ENCODE data around the gene IL7R.

IL7R gene

DNA sequence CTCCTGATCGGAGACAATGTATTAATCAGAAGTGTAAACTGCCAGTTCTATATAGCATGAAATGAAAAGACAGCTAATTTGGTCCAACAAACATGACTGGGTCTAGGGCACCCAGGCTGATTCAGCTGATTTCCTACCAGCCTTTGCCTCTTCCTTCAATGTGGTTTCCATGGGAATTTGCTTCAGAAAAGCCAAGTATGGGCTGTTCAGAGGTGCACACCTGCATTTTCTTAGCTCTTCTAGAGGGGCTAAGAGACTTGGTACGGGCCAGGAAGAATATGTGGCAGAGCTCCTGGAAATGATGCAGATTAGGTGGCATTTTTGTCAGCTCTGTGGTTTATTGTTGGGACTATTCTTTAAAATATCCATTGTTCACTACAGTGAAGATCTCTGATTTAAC lies 22.4 kb downstream of the IL7R start:
- CTCF ChIA-PET: interaction anchor here (0.9 kb wide), 1 partner anchor 47 kb away, joined by 7 read pairs; no protein-coding TSS in a partner anchor
- no peak for TF ChIP-seq ZNF600 (tag by site-specific recombination; IDR thresholded peaks at IDR 0.05)
- TF ChIP-seq, protein P1, sequence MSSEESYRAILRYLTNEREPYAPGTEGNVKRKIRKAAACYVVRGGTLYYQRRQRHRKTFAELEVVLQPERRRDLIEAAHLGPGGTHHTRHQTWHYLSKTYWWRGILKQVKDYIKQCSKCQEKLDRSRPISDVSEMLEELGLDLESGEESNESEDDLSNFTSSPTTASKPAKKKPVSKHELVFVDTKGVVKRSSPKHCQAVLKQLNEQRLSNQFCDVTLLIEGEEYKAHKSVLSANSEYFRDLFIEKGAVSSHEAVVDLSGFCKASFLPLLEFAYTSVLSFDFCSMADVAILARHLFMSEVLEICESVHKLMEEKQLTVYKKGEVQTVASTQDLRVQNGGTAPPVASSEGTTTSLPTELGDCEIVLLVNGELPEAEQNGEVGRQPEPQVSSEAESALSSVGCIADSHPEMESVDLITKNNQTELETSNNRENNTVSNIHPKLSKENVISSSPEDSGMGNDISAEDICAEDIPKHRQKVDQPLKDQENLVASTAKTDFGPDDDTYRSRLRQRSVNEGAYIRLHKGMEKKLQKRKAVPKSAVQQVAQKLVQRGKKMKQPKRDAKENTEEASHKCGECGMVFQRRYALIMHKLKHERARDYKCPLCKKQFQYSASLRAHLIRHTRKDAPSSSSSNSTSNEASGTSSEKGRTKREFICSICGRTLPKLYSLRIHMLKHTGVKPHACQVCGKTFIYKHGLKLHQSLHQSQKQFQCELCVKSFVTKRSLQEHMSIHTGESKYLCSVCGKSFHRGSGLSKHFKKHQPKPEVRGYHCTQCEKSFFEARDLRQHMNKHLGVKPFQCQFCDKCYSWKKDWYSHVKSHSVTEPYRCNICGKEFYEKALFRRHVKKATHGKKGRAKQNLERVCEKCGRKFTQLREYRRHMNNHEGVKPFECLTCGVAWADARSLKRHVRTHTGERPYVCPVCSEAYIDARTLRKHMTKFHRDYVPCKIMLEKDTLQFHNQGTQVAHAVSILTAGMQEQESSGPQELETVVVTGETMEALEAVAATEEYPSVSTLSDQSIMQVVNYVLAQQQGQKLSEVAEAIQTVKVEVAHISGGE (tag by site-specific recombination; conservative IDR thresholded peaks at IDR 0.05; ENCODE audit: low read depth): no peak
- no peak for TF ChIP-seq ZNF777 (tag by site-specific recombination; IDR thresholded peaks at IDR 0.05; ENCODE audit: borderline replicate concordance)
- TF ChIP-seq ZNF707 (tag by site-specific recombination; IDR thresholded peaks at IDR 0.05): no peak
- Histone ChIP-seq H3K4me1 (ENCODE audit: control insufficient read depth, insufficient read depth, low read length) (no peaks in the 10 kb centered on the region), H3K27ac (ENCODE audit: extremely low read depth, low read depth, low read length) (no peak overlapping the region), H3K9me3 (ENCODE audit: control insufficient read depth, insufficient read depth, low read depth, low read length) (no peaks in the 10 kb centered on the region), H3K36me3 (ENCODE audit: control insufficient read depth in 2 of 2, insufficient read depth in 1 of 2, low read length in 2 of 2) (no peaks in the 10 kb centered on the region), H3K4me3 (ENCODE audit: low read depth, low read length) (no peak overlapping the region)
- POLR2A ChIA-PET: no interaction called here

DNA sequence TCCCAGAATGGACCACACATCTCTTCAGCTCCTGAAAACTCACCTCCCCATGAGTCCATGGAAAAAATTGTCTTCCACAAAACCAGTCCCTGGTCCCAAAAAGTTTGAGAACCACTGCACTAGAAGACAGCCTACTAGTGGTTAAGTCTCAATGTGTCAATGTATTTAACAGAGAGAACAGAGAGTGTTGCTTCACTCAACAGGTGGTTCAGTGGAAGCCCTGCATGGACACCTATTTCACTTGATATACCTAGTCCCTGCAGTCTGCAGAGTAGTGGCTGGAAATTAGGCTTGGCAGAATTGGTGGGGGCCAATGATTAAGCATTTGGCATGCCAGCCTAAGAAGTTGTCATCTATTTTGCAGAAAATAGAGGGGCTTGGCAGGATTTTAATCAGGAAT lies 23.0 kb downstream of the IL7R start:
- CTCF ChIA-PET: interaction anchor here (0.6 to 0.7 kb wide), 2 partner anchors 98 to 649 kb away, joined by 3 read pairs; partner anchors contain the start of gene PRLR
- TF ChIP-seq SCRT1 (tag by site-specific recombination; IDR thresholded peaks at IDR 0.05; ENCODE audit: borderline replicate concordance) (peak; percentile 71), KLF1 (tag by site-specific recombination; IDR thresholded peaks at IDR 0.05) (no peak), ZNF48 (tag by site-specific recombination; IDR thresholded peaks at IDR 0.05) (no peak), SCRT2 (tag by site-specific recombination; IDR thresholded peaks at IDR 0.05) (peak; percentile 90)
- H3K4me3 ChIP-seq (ENCODE audit: low read depth, low read length): no peak overlapping the region

DNA sequence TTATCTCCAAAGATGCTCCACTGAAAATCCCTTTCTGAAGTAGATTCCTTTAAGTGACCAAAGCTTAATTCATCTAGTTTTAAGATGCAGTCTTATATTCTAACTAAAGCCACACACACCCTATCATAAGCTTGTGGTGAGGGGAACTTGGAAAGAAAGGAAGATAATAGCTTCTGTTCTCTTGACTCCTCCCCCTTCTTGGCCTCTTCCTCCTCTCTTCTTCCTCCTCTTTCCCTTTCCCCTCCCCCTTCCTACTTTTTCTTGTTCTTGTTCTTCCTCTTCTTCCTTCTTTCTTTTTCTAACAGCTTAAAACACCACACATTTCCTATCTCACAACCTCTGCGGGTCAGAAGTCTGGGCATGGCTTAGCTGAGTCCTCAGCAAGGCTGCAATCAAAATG lies 23.5 kb downstream of the IL7R start:
- no peaks in the 10 kb centered on the region for H3K4me1 ChIP-seq (ENCODE audit: control insufficient read depth, insufficient read depth, low read length)
- H3K9me3 ChIP-seq (ENCODE audit: control insufficient read depth, insufficient read depth, low read depth, low read length): no peaks in the 10 kb centered on the region
- ChIA-PET CTCF (interaction anchor here (0.6 to 0.7 kb wide), 2 partner anchors 99 to 650 kb away, joined by 3 read pairs; partner anchors contain the start of gene PRLR), POLR2A (no interaction called here)
- H3K27ac ChIP-seq (ENCODE audit: extremely low read depth, low read depth, low read length): no peak overlapping the region
- no peaks in the 10 kb centered on the region for H3K36me3 ChIP-seq (ENCODE audit: control insufficient read depth in 2 of 2, insufficient read depth in 1 of 2, low read length in 2 of 2)
- no peak overlapping the region for H3K4me3 ChIP-seq (ENCODE audit: low read depth, low read length)
- TF ChIP-seq, protein P2, sequence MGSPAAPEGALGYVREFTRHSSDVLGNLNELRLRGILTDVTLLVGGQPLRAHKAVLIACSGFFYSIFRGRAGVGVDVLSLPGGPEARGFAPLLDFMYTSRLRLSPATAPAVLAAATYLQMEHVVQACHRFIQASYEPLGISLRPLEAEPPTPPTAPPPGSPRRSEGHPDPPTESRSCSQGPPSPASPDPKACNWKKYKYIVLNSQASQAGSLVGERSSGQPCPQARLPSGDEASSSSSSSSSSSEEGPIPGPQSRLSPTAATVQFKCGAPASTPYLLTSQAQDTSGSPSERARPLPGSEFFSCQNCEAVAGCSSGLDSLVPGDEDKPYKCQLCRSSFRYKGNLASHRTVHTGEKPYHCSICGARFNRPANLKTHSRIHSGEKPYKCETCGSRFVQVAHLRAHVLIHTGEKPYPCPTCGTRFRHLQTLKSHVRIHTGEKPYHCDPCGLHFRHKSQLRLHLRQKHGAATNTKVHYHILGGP (tag by site-specific recombination; IDR thresholded peaks at IDR 0.05): no peak
- no peak for TF ChIP-seq ZNF571 (tag by site-specific recombination; IDR thresholded peaks at IDR 0.05)
- TF ChIP-seq, protein P3, sequence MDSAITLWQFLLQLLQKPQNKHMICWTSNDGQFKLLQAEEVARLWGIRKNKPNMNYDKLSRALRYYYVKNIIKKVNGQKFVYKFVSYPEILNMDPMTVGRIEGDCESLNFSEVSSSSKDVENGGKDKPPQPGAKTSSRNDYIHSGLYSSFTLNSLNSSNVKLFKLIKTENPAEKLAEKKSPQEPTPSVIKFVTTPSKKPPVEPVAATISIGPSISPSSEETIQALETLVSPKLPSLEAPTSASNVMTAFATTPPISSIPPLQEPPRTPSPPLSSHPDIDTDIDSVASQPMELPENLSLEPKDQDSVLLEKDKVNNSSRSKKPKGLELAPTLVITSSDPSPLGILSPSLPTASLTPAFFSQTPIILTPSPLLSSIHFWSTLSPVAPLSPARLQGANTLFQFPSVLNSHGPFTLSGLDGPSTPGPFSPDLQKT (IDR thresholded peaks at IDR 0.05; ENCODE audit: borderline replicate concordance, low read depth, low read length): no peak
- no peak for TF ChIP-seq ZNF560 (tag by site-specific recombination; IDR thresholded peaks at IDR 0.05; ENCODE audit: borderline replicate concordance)
- TF ChIP-seq, protein P4, sequence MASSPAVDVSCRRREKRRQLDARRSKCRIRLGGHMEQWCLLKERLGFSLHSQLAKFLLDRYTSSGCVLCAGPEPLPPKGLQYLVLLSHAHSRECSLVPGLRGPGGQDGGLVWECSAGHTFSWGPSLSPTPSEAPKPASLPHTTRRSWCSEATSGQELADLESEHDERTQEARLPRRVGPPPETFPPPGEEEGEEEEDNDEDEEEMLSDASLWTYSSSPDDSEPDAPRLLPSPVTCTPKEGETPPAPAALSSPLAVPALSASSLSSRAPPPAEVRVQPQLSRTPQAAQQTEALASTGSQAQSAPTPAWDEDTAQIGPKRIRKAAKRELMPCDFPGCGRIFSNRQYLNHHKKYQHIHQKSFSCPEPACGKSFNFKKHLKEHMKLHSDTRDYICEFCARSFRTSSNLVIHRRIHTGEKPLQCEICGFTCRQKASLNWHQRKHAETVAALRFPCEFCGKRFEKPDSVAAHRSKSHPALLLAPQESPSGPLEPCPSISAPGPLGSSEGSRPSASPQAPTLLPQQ (tag by site-specific recombination; IDR thresholded peaks at IDR 0.05): no peak
- no peak for TF ChIP-seq ZNF558 (tag by site-specific recombination; IDR thresholded peaks at IDR 0.05)
- TF ChIP-seq GLIS2 (tag by site-specific recombination; IDR thresholded peaks at IDR 0.05): no peak
- TF ChIP-seq, protein P5, sequence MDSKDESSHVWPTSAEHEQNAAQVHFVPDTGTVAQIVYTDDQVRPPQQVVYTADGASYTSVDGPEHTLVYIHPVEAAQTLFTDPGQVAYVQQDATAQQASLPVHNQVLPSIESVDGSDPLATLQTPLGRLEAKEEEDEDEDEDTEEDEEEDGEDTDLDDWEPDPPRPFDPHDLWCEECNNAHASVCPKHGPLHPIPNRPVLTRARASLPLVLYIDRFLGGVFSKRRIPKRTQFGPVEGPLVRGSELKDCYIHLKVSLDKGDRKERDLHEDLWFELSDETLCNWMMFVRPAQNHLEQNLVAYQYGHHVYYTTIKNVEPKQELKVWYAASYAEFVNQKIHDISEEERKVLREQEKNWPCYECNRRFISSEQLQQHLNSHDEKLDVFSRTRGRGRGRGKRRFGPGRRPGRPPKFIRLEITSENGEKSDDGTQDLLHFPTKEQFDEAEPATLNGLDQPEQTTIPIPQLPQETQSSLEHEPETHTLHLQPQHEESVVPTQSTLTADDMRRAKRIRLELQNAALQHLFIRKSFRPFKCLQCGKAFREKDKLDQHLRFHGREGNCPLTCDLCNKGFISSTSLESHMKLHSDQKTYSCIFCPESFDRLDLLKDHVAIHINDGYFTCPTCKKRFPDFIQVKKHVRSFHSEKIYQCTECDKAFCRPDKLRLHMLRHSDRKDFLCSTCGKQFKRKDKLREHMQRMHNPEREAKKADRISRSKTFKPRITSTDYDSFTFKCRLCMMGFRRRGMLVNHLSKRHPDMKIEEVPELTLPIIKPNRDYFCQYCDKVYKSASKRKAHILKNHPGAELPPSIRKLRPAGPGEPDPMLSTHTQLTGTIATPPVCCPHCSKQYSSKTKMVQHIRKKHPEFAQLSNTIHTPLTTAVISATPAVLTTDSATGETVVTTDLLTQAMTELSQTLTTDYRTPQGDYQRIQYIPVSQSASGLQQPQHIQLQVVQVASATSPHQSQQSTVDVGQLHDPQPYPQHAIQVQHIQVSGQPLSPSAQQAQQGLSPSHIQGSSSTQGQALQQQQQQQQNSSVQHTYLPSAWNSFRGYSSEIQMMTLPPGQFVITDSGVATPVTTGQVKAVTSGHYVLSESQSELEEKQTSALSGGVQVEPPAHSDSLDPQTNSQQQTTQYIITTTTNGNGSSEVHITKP (tag by site-specific recombination; IDR thresholded peaks at IDR 0.05): no peak
- no peak for TF ChIP-seq ZNF548 (tag by site-specific recombination; IDR thresholded peaks at IDR 0.05)
- no peak for TF ChIP-seq ZNF843 (tag by site-specific recombination; IDR thresholded peaks at IDR 0.05)
- TF ChIP-seq ZNF654 (tag by site-specific recombination; IDR thresholded peaks at IDR 0.05; ENCODE audit: low read depth): no peak
- no peak for TF ChIP-seq ZFP69B (tag by site-specific recombination; IDR thresholded peaks at IDR 0.05)
- TF ChIP-seq ZNF24 (tag by site-specific recombination; IDR thresholded peaks at IDR 0.05): no peak
- TF ChIP-seq ZNF350 (tag by site-specific recombination; IDR thresholded peaks at IDR 0.05): no peak

More for the DNA sequence above, 23.0 kb downstream of the IL7R start:
- Histone ChIP-seq H3K27ac (ENCODE audit: extremely low read depth, low read depth, low read length) (no peak overlapping the region), H3K4me1 (ENCODE audit: control insufficient read depth, insufficient read depth, low read length) (no peaks in the 10 kb centered on the region), H3K9me3 (ENCODE audit: control insufficient read depth, insufficient read depth, low read depth, low read length) (no peaks in the 10 kb centered on the region), H3K36me3 (ENCODE audit: control insufficient read depth in 2 of 2, insufficient read depth in 1 of 2, low read length in 2 of 2) (no peaks in the 10 kb centered on the region)
- POLR2A ChIA-PET: no interaction called here

All from HEK293 (cell line).